Liver (tissue), 9 donors: ENCODE data around the gene PCNX3. TPM values are rescaled to one million over a fixed set of nuclear protein-coding genes. Genes with fewer than 3 reads are reported as not detected.

ENCODE experiments used
- DNase-seq: peaks from one replicate; pipeline ENCODE4 v3.0.0-alpha.2; 2017; ENCODE audit warnings: low spot score
- H3K27ac ChIP-seq, 2 donors: one replicate each; pipeline ENCODE4 v1.7.0; 2013; ENCODE audit warnings: inconsistent platforms in 2 of 2, low read length in 2 of 2, control low read depth in 1 of 2, low read depth in 1 of 2, mild to moderate bottlenecking in 1 of 2
- H3K27me3 ChIP-seq, 4 donors: one replicate each; pipeline versions ENCODE4 v1.6.1 to v1.7.0; 2013; ENCODE audit warnings: low read length in 3 of 4, inconsistent platforms in 1 of 4, mild to moderate bottlenecking in 1 of 4, moderate library complexity in 1 of 4; ENCODE audit not compliant: control insufficient read depth in 4 of 4, insufficient read depth in 4 of 4
- H3K36me3 ChIP-seq, 4 donors: one replicate each; pipeline versions ENCODE4 v1.6.1 to v1.7.0; 2013; ENCODE audit warnings: low read length in 3 of 4, mild to moderate bottlenecking in 3 of 4, low read depth in 1 of 4, moderate library complexity in 1 of 4; ENCODE audit not compliant: control insufficient read depth in 4 of 4, insufficient read depth in 3 of 4
- H3K4me1 ChIP-seq, 4 donors: one replicate each; pipeline versions ENCODE4 v1.6.1 to v1.7.0; 2013; ENCODE audit warnings: low read length in 3 of 4, mild to moderate bottlenecking in 3 of 4, moderate library complexity in 1 of 4; ENCODE audit not compliant: control insufficient read depth in 4 of 4, insufficient read depth in 4 of 4
- H3K4me3 ChIP-seq, 3 donors: one replicate each; pipeline versions ENCODE4 v1.6.1 to v1.7.0; 2013; ENCODE audit warnings: low read length in 3 of 3, control low read depth in 1 of 3, low read depth in 1 of 3, mild to moderate bottlenecking in 1 of 3
- H3K9ac ChIP-seq, 2 donors: one replicate each; pipeline ENCODE4 v1.7.0; 2013; ENCODE audit warnings: low read length in 2 of 2, mild to moderate bottlenecking in 2 of 2, moderate library complexity in 2 of 2, control low read depth in 1 of 2, low read depth in 1 of 2
- H3K9me3 ChIP-seq, 4 donors: one replicate each; pipeline versions ENCODE4 v1.6.1 to v1.7.0; 2013; ENCODE audit warnings: low read length in 3 of 4; ENCODE audit not compliant: control insufficient read depth in 4 of 4
- ATF3 ChIP-seq: IDR thresholded peaks from 2 replicates; pipeline ENCODE4 v1.6.1; 2016; ENCODE audit warnings: antibody characterized with exemption
- EGR1 ChIP-seq, 2 donors: IDR thresholded peaks; 2 replicates each; pipeline ENCODE4 v1.6.1; 2016 to 2018; ENCODE audit warnings: antibody characterized with exemption in 2 of 2, low read depth in 2 of 2
- FOXA1 ChIP-seq: IDR thresholded peaks from 2 replicates; pipeline ENCODE4 v1.6.1; 2016; ENCODE audit warnings: antibody characterized with exemption
- FOXA2 ChIP-seq: IDR thresholded peaks from 2 replicates; pipeline ENCODE4 v1.6.1; 2016; ENCODE audit warnings: antibody characterized with exemption
- GABPA ChIP-seq, 2 donors: IDR thresholded peaks in 1 of 2; conservative IDR thresholded peaks in 1 of 2; 2 replicates each; pipeline ENCODE4 v1.6.1; 2016; ENCODE audit warnings: antibody characterized with exemption in 2 of 2, mild to moderate bottlenecking in 1 of 2, moderate library complexity in 1 of 2
- HNF4A ChIP-seq, 2 donors: conservative IDR thresholded peaks; 2 replicates each; pipeline ENCODE4 v1.6.1; 2016; ENCODE audit warnings: antibody characterized with exemption in 2 of 2, mild to moderate bottlenecking in 2 of 2
- JUND ChIP-seq, 2 donors: IDR thresholded peaks; 2 replicates each; pipeline ENCODE4 v1.6.1; 2016; ENCODE audit warnings: antibody characterized with exemption in 2 of 2
- NR2F2 ChIP-seq: IDR thresholded peaks from 2 replicates; pipeline ENCODE4 v1.6.1; 2016; ENCODE audit warnings: antibody characterized with exemption
- RAD21 ChIP-seq, 2 donors: IDR thresholded peaks; 2 replicates each; pipeline ENCODE4 v1.6.1; 2016; ENCODE audit warnings: antibody characterized with exemption in 2 of 2, mild to moderate bottlenecking in 2 of 2
- RXRA ChIP-seq, 2 donors: IDR thresholded peaks; 2 replicates each; pipeline ENCODE4 v1.6.1; 2017 to 2018; ENCODE audit warnings: antibody characterized with exemption in 2 of 2, mild to moderate bottlenecking in 1 of 2
- SP1 ChIP-seq: IDR thresholded peaks from 2 replicates; pipeline ENCODE4 v1.6.1; 2018; ENCODE audit warnings: antibody characterized with exemption, mild to moderate bottlenecking
- TAF1 ChIP-seq: conservative IDR thresholded peaks from 2 replicates; pipeline ENCODE4 v1.6.1; 2016; ENCODE audit warnings: antibody characterized with exemption, mild to moderate bottlenecking
- YY1 ChIP-seq: IDR thresholded peaks from 2 replicates; pipeline ENCODE4 v1.6.1; 2016; ENCODE audit warnings: antibody characterized with exemption, mild to moderate bottlenecking
- ZBTB33 ChIP-seq: IDR thresholded peaks from 2 replicates; pipeline ENCODE4 v1.6.1; 2016; ENCODE audit warnings: antibody characterized with exemption
- WGBS: extraction: QIAGEN DNeasy Blood & Tissue Kit; methylation state at CpG from one replicate; pipeline ENCODE4 v1.1.7; 2013; 5-methylcytosine and 5-hydroxymethylcytosine counted together
- polyA plus RNA-seq, 2 donors: library from polyadenylated mRNA; stranded (reverse) in 1 of 2; unstranded in 1 of 2; fragments of 200-250 nt in 1 of 2; fragments of >200 nt in 1 of 2; fragmentation: Nextera tagmentation in 1 of 2; extraction: Ambion mirVana in 1 of 2; gene quantifications; one replicate each; pipeline versions ENCODE4 v1.2.1 to v1.2.3, GENCODE V29; 2013 to 2015
- total RNA-seq, 2 donors: library from RNA; depleted of rRNA; stranded (reverse); fragments of >200 nt; gene quantifications; one replicate each; pipeline ENCODE4 v1.2.3, GENCODE V29; 2014
- TF ChIP-seq, protein P1 (sequence below): fragments of 150-350 bp; IDR thresholded peaks from 2 replicates; pipeline ENCODE4 v1.5.1; 2017; ENCODE audit warnings: improper control_type of control experiment, low read depth, low read length; ENCODE audit not compliant: missing input control
- TF ChIP-seq, protein P2 (sequence below): IDR thresholded peaks from 2 replicates; pipeline ENCODE4 v1.6.1; 2016; ENCODE audit warnings: antibody characterized with exemption
- TF ChIP-seq, protein P3 (sequence below): IDR thresholded peaks from 2 replicates; pipeline ENCODE4 v1.6.1; 2016; ENCODE audit warnings: antibody characterized with exemption, mild to moderate bottlenecking
- donor health status: healthy.
- donor health status: healthy.
- donor health status: healthy.
- donor health status: healthy.
- donor health status: healthy.

PCNX3 gene
- total and polyA plus RNA-seq, 4 donors = 4.7 to 13.4 (median 12.1) TPM

GRCh38 chr11:65577756-65578109 is 37.8 kb upstream of the PCNX3 start:
- Histone ChIP-seq H3K4me1 (peaks cover 17 to 44% (median 31%) of the 10 kb centered on the region in 4 donors), H3K27me3 (no peaks in the 10 kb centered on the region), H3K9ac (no peak overlapping the region), H3K36me3 (peaks cover 0 to 7% (median 1%) of the 10 kb centered on the region in 4 donors), H3K27ac (peak overlapping the region in 1 of 2 donors; percentile 9), H3K4me3 (no peak overlapping the region), H3K9me3 (no peaks in the 10 kb centered on the region)
- TF ChIP-seq ATF3 = no peak
- TF ChIP-seq, protein P1, sequence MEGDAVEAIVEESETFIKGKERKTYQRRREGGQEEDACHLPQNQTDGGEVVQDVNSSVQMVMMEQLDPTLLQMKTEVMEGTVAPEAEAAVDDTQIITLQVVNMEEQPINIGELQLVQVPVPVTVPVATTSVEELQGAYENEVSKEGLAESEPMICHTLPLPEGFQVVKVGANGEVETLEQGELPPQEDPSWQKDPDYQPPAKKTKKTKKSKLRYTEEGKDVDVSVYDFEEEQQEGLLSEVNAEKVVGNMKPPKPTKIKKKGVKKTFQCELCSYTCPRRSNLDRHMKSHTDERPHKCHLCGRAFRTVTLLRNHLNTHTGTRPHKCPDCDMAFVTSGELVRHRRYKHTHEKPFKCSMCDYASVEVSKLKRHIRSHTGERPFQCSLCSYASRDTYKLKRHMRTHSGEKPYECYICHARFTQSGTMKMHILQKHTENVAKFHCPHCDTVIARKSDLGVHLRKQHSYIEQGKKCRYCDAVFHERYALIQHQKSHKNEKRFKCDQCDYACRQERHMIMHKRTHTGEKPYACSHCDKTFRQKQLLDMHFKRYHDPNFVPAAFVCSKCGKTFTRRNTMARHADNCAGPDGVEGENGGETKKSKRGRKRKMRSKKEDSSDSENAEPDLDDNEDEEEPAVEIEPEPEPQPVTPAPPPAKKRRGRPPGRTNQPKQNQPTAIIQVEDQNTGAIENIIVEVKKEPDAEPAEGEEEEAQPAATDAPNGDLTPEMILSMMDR = no peak
- TF ChIP-seq, protein P2, sequence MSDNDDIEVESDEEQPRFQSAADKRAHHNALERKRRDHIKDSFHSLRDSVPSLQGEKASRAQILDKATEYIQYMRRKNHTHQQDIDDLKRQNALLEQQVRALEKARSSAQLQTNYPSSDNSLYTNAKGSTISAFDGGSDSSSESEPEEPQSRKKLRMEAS = no peak
- TF ChIP-seq JUND (IDR thresholded peaks at IDR 0.05) = no peak
- no peak for TF ChIP-seq EGR1 (IDR thresholded peaks at IDR 0.05; ENCODE audit: low read depth in 2 of 2)
- TF ChIP-seq SP1 = no peak
- no peak for TF ChIP-seq TAF1
- TF ChIP-seq GABPA (IDR thresholded peaks at IDR 0.05 in 1 of 2, conservative IDR thresholded peaks at IDR 0.05 in 1 of 2) = no peak
- TF ChIP-seq FOXA1 = no peak
- TF ChIP-seq ZBTB33 = no peak
- no peak for TF ChIP-seq RXRA (IDR thresholded peaks at IDR 0.05)
- no peak for TF ChIP-seq HNF4A (conservative IDR thresholded peaks at IDR 0.05)
- 66% methylated on average over 8 of the region's 8 CpGs for WGBS
- DNase-seq = no peak

DNA sequence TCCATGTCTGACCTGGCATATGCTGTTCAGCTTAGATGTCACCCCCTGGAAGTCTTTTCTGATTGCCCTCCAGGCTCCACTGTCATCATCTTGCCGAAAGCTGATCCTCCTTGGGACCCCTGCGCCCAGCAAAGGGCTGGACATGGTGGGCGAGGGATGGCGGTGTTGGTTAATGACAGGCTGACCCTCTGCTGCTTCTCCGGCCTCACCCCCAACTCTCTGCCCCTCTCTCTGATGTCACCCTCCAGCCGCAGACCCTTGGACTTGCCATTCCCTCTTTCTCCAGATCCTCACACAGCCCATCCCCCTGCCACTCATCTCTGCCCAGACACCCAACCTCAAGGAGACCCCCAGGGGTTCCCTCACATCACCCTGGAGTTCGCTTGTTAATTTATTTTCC is 37.4 kb upstream of the PCNX3 start:
- Histone ChIP-seq H3K27me3 (no peaks in the 10 kb centered on the region), H3K36me3 (peaks cover 0 to 7% (median 1%) of the 10 kb centered on the region in 4 donors), H3K9me3 (no peaks in the 10 kb centered on the region), H3K27ac (no peak overlapping the region), H3K9ac (no peak overlapping the region), H3K4me1 (peaks cover 17 to 40% (median 28%) of the 10 kb centered on the region in 4 donors), H3K4me3 (no peak overlapping the region)
- TF ChIP-seq YY1 = no peak
- no peak for TF ChIP-seq FOXA1
- TF ChIP-seq HNF4A (conservative IDR thresholded peaks at IDR 0.05) = no peak
- no peak for TF ChIP-seq SP1
- no peak for TF ChIP-seq EGR1 (IDR thresholded peaks at IDR 0.05; ENCODE audit: low read depth in 2 of 2)
- TF ChIP-seq FOXA2 = no peak
- TF ChIP-seq ZBTB33 = no peak
- no peak for TF ChIP-seq RXRA (IDR thresholded peaks at IDR 0.05)
- TF ChIP-seq NR2F2 = no peak
- TF ChIP-seq GABPA (IDR thresholded peaks at IDR 0.05 in 1 of 2, conservative IDR thresholded peaks at IDR 0.05 in 1 of 2) = no peak
- TF ChIP-seq, protein P1 = no peak
- TF ChIP-seq, protein P3, sequence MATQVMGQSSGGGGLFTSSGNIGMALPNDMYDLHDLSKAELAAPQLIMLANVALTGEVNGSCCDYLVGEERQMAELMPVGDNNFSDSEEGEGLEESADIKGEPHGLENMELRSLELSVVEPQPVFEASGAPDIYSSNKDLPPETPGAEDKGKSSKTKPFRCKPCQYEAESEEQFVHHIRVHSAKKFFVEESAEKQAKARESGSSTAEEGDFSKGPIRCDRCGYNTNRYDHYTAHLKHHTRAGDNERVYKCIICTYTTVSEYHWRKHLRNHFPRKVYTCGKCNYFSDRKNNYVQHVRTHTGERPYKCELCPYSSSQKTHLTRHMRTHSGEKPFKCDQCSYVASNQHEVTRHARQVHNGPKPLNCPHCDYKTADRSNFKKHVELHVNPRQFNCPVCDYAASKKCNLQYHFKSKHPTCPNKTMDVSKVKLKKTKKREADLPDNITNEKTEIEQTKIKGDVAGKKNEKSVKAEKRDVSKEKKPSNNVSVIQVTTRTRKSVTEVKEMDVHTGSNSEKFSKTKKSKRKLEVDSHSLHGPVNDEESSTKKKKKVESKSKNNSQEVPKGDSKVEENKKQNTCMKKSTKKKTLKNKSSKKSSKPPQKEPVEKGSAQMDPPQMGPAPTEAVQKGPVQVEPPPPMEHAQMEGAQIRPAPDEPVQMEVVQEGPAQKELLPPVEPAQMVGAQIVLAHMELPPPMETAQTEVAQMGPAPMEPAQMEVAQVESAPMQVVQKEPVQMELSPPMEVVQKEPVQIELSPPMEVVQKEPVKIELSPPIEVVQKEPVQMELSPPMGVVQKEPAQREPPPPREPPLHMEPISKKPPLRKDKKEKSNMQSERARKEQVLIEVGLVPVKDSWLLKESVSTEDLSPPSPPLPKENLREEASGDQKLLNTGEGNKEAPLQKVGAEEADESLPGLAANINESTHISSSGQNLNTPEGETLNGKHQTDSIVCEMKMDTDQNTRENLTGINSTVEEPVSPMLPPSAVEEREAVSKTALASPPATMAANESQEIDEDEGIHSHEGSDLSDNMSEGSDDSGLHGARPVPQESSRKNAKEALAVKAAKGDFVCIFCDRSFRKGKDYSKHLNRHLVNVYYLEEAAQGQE = no peak
- no peak for TF ChIP-seq ATF3
- TF ChIP-seq TAF1 = no peak
- TF ChIP-seq RAD21 (IDR thresholded peaks at IDR 0.05) = no peak
- 93% methylated on average over 7 of the region's 7 CpGs for WGBS
- DNase-seq = no peak
